HCT116 (cell line): Measurements from ENCODE around the gene KREMEN2. TPM values are rescaled to one million over a fixed set of nuclear protein-coding genes. Genes with fewer than 3 reads are reported as not detected.

Experiments used
- ATAC-seq: fragments of 200-7000 bp; cut with Tn5 transposase; 2 replicates; pipeline ENCODE4 v1.9.1; 2020; ENCODE audit warnings: mild to moderate bottlenecking, moderate library complexity
- BruUV-seq: library from RNA; stranded (reverse); fragments of 400-500 nt; replicated peaks from 2 replicates; lab custom pipeline; 2021; lab: Mats Ljungman, UMichigan
- CTCF ChIA-PET: fragments of 300-600 bp; sonication (Branson Sonifier 250); formaldehyde crosslinking; loops from one replicate; lab custom pipeline; 2021; ENCODE audit warnings: antibody characterized with exemption; lab: Charles Lee
- POLR2A ChIA-PET: fragments of 300-600, 350-600 bp; sonication (Branson Sonifier 250); formaldehyde crosslinking; loops from one replicate; lab custom pipeline; 2021; ENCODE audit warnings: antibody characterized with exemption; lab: Charles Lee
- RAD21 ChIA-PET, 2 experiments: fragments of 300-600 bp; sonication (Branson Sonifier 250); formaldehyde crosslinking; loops; one replicate each; lab custom pipeline; 2023; ENCODE audit warnings: low total read pairs in 2 of 2; ENCODE audit not compliant: uncharacterized antibody in 2 of 2, unreplicated experiment in 2 of 2, low non-redundant PET in 1 of 2; lab: Charles Lee
- DNase-seq: peaks from one replicate; pipeline ENCODE4 v3.0.0-alpha.2; 2010; ENCODE audit warnings: low read depth, low spot score
- H2AFZ ChIP-seq: fragments of 200-600 bp; shearing (Covaris generic), sonication (generic); 2 replicates; pipeline ENCODE4 v1.6.1; 2017; ENCODE audit warnings: low read depth, mixed run types, mixed read lengths, antibody characterized with exemption, low read length; ENCODE audit not compliant: poor library complexity, severe bottlenecking
- H3K27ac ChIP-seq: 2 replicates; pipeline ENCODE4 v1.5.1; 2012; ENCODE audit warnings: low read depth, low read length
- H3K27me3 ChIP-seq: fragments of 200-600 bp; sonication (generic); 2 replicates; pipeline ENCODE4 v1.6.1; 2016; ENCODE audit warnings: mixed run types, low read length, mixed read lengths; ENCODE audit not compliant: insufficient read depth
- H3K36me3 ChIP-seq, 2 experiments: fragments of 200-500 bp in 1 of 2; fragments of 200-600 bp in 1 of 2; sonication (Bioruptor generic) in 1 of 2; sonication (generic) in 1 of 2; 2 replicates each; pipeline versions ENCODE4 v1.5.1 to v1.6.1; 2014 to 2016; ENCODE audit warnings: low read length in 2 of 2, inconsistent platforms in 1 of 2, mixed read lengths in 1 of 2, mixed run types in 1 of 2; ENCODE audit not compliant: insufficient read depth in 2 of 2, control insufficient read depth in 1 of 2
- H3K4me1 ChIP-seq, 2 experiments: fragments of 200-600 bp in 1 of 2; sonication (generic) in 1 of 2; 2 replicates each; pipeline versions ENCODE4 v1.5.1 to v1.6.1; 2012 to 2017; ENCODE audit warnings: low read length in 2 of 2, inconsistent platforms in 1 of 2, mild to moderate bottlenecking in 1 of 2, mixed read lengths in 1 of 2, mixed run types in 1 of 2, moderate library complexity in 1 of 2; ENCODE audit not compliant: insufficient read depth in 2 of 2, control insufficient read depth in 1 of 2
- H3K4me2 ChIP-seq: fragments of 200-600 bp; sonication (generic); 2 replicates; pipeline ENCODE4 v1.6.1; 2017; ENCODE audit warnings: mixed run types, low read length, mixed read lengths
- H3K4me3 ChIP-seq, 2 experiments: fragments of 200-600 bp in 1 of 2; sonication (generic) in 1 of 2; replicated peaks in 1 of 2; 2 replicates each; pipeline ENCODE4 v1.5.1; 2011 to 2016; ENCODE audit warnings: low read length in 2 of 2, control low read depth in 1 of 2, low read depth in 1 of 2, mild to moderate bottlenecking in 1 of 2, mixed read lengths in 1 of 2, mixed run types in 1 of 2
- H3K79me2 ChIP-seq: fragments of 200-600 bp; sonication (generic); 2 replicates; pipeline ENCODE4 v1.6.1; 2017; ENCODE audit warnings: mild to moderate bottlenecking, mixed run types, low read length, moderate library complexity, mixed read lengths; ENCODE audit not compliant: insufficient read depth
- H3K9ac ChIP-seq: fragments of 200-600 bp; sonication (generic); 2 replicates; pipeline ENCODE4 v1.6.1; 2016; ENCODE audit warnings: low read length, mixed read lengths
- H3K9me2 ChIP-seq: fragments of 200-600 bp; sonication (generic), shearing (Covaris generic); 2 replicates; pipeline ENCODE4 v1.6.1; 2017; ENCODE audit warnings: mixed run types, mild to moderate bottlenecking, moderate library complexity; ENCODE audit not compliant: insufficient read depth
- H3K9me3 ChIP-seq, 2 experiments: fragments of 200-500 bp in 1 of 2; fragments of 200-600 bp in 1 of 2; sonication (Bioruptor generic) in 1 of 2; sonication (generic) in 1 of 2; 2 replicates each; pipeline ENCODE4 v1.6.1; 2014 to 2017; ENCODE audit warnings: low read length in 2 of 2, mixed read lengths in 2 of 2, inconsistent platforms in 1 of 2, low read depth in 1 of 2, mild to moderate bottlenecking in 1 of 2, mixed run types in 1 of 2, moderate library complexity in 1 of 2; ENCODE audit not compliant: control insufficient read depth in 1 of 2, insufficient read depth in 1 of 2
- H4K20me1 ChIP-seq: fragments of 200-600 bp; sonication (generic), shearing (Covaris generic); 2 replicates; pipeline ENCODE4 v1.6.1; 2017; ENCODE audit warnings: mixed run types, mild to moderate bottlenecking, moderate library complexity; ENCODE audit not compliant: insufficient read depth
- CEBPB ChIP-seq: IDR thresholded peaks from 2 replicates; pipeline ENCODE4 v1.6.1; 2012; ENCODE audit warnings: low read depth
- CTCF ChIP-seq, 3 experiments: fragments of 200-600 bp in 1 of 3; sonication (generic) in 1 of 3; IDR thresholded peaks in 2 of 3; conservative IDR thresholded peaks in 1 of 3; 2 replicates each; pipeline ENCODE4 v1.5.1; 2012 to 2017; ENCODE audit warnings: low read depth in 2 of 3, low read length in 2 of 3, antibody characterized with exemption in 1 of 3, borderline replicate concordance in 1 of 3, control low read depth in 1 of 3, mild to moderate bottlenecking in 1 of 3, mixed read lengths in 1 of 3, mixed run types in 1 of 3, moderate library complexity in 1 of 3; ENCODE audit not compliant: insufficient read depth in 1 of 3
- EGR1 ChIP-seq: IDR thresholded peaks from 2 replicates; pipeline ENCODE4 v1.6.1; 2012; ENCODE audit warnings: low read depth
- ELF1 ChIP-seq: IDR thresholded peaks from 2 replicates; pipeline ENCODE4 v1.6.1; 2012; ENCODE audit warnings: low read depth, borderline replicate concordance
- EZH2 ChIP-seq: fragments of 200-600 bp; sonication (generic); IDR thresholded peaks from 2 replicates; pipeline ENCODE4 v1.6.1; 2017; ENCODE audit warnings: antibody characterized with exemption, mixed run types
- JUND ChIP-seq: IDR thresholded peaks from 2 replicates; pipeline ENCODE4 v1.6.1; 2012
- POLR2A ChIP-seq: IDR thresholded peaks from 2 replicates; pipeline ENCODE4 v1.7.0; 2011; ENCODE audit warnings: borderline replicate concordance; ENCODE audit not compliant: insufficient read depth, insufficient read length; ENCODE audit errors: extremely low read depth
- SIN3A ChIP-seq: IDR thresholded peaks from 2 replicates; pipeline ENCODE4 v1.6.1; 2012; ENCODE audit warnings: low read depth
- SP1 ChIP-seq: IDR thresholded peaks from 2 replicates; pipeline ENCODE4 v1.6.1; 2012; ENCODE audit warnings: low read depth
- SRF ChIP-seq: IDR thresholded peaks from 2 replicates; pipeline ENCODE4 v1.6.1; 2012; ENCODE audit warnings: low read depth
- YY1 ChIP-seq: IDR thresholded peaks from 2 replicates; pipeline ENCODE4 v1.6.1; 2011; ENCODE audit warnings: low read length, low read depth, moderate library complexity, mild to moderate bottlenecking; ENCODE audit not compliant: insufficient replicate concordance; ENCODE audit errors: extremely low read depth
- ZFX ChIP-seq: fragments of 450-650 bp; IDR thresholded peaks from 2 replicates; pipeline ENCODE4 v1.6.1; 2017
- intact Hi-C: fragments of 100-400 bp; cut with micrococcal nuclease; formaldehyde crosslinking; loops from 2 replicates; pipeline ENCODE4 v1.10.0; 2022
- total RNA-seq: library from RNA; stranded (reverse); gene quantifications from one replicate; pipeline ENCODE4 v1.2.1, GENCODE V29; 2021; ENCODE audit not compliant: unreplicated experiment
- TF ChIP-seq, protein P1 (sequence below): IDR thresholded peaks from 2 replicates; pipeline ENCODE4 v1.6.1; 2012
- TF ChIP-seq, protein P2 (sequence below): IDR thresholded peaks from 2 replicates; pipeline ENCODE4 v1.6.1; 2011; ENCODE audit warnings: mild to moderate bottlenecking, low read length, moderate library complexity; ENCODE audit not compliant: insufficient replicate concordance; ENCODE audit errors: extremely low read depth

Gene KREMEN2
- total RNA-seq, 1 experiment from 2014 or later = 14.1 TPM

DNA sequence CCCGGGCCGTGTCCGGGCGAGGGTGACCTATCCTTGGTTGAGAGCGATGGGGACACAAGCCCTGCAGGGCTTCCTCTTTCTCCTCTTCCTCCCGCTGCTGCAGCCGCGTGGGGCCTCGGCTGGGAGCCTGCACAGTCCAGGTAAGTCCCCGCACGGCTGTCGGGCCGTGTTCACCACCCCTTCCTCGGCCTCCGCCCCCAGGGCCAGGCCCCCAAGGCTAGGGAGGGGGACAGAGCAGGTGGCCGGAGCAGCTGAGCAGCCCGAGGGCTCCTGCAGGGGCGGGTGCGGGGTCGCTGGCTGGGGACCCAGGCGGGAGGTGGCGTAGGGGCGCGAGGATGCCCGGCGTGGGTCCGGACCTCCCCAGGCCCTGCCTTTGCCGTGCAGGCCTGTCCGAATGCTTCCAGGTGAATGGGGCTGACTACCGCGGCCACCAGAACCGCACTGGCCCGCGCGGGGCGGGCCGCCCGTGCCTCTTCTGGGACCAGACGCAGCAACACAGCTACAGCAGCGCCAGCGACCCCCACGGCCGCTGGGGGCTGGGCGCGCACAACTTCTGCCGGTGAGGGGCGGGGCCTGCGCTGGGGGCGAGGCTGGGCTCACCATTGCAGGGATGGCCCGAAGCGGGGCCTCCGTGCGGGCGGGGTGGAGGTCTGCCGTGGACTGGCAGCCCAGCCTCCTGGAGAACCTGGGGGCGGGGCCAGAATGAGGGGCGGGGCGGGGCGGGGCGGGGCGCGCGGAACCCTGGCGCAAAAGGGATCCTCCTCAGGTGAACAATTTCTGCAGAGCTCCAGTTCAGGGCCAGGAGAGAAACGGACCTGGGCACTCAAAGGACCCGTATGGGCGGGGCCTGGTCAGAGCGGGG, 631 bp downstream of the KREMEN2 start:
- Histone ChIP-seq H2AFZ (no peak overlapping the region), H3K27ac (peak overlapping the region; percentile 89), H3K9me3 (no peaks in the 10 kb centered on the region), H3K4me3 (peak overlapping the region; percentile 71 to 83), H3K27me3 (no peaks in the 10 kb centered on the region), H4K20me1 (no peaks in the 10 kb centered on the region), H3K9ac (peak overlapping the region; percentile 88), H3K79me2 (peaks cover under 1% of the 10 kb centered on the region; the same call in 1 of the 2 replicates), H3K36me3 (no peaks in the 10 kb centered on the region), H3K4me2 (peak overlapping the region; percentile 98), H3K9me2 (no peaks in the 10 kb centered on the region), H3K4me1 (peaks cover 19 to 56% of the 10 kb centered on the region in 2 experiments)
- no peak for TF ChIP-seq YY1
- no peak for TF ChIP-seq EZH2
- TF ChIP-seq ZFX = peak; percentile 65; the same call in 1 of the 2 replicates
- no peak for TF ChIP-seq CEBPB
- TF ChIP-seq SRF = no peak
- peak in 1 of 3 experiments; percentile 0; a peak in 1 of 6 replicates for TF ChIP-seq CTCF (IDR thresholded peaks at IDR 0.05 in 2 of 3, conservative IDR thresholded peaks at IDR 0.05 in 1 of 3; ENCODE audit: borderline replicate concordance in 1 of 3, insufficient read depth in 1 of 3, low read depth in 2 of 3, low read length in 2 of 3)
- TF ChIP-seq SP1 = no peak
- TF ChIP-seq, protein P1, sequence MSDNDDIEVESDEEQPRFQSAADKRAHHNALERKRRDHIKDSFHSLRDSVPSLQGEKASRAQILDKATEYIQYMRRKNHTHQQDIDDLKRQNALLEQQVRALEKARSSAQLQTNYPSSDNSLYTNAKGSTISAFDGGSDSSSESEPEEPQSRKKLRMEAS = no peak
- TF ChIP-seq JUND = no peak
- TF ChIP-seq, protein P2, sequence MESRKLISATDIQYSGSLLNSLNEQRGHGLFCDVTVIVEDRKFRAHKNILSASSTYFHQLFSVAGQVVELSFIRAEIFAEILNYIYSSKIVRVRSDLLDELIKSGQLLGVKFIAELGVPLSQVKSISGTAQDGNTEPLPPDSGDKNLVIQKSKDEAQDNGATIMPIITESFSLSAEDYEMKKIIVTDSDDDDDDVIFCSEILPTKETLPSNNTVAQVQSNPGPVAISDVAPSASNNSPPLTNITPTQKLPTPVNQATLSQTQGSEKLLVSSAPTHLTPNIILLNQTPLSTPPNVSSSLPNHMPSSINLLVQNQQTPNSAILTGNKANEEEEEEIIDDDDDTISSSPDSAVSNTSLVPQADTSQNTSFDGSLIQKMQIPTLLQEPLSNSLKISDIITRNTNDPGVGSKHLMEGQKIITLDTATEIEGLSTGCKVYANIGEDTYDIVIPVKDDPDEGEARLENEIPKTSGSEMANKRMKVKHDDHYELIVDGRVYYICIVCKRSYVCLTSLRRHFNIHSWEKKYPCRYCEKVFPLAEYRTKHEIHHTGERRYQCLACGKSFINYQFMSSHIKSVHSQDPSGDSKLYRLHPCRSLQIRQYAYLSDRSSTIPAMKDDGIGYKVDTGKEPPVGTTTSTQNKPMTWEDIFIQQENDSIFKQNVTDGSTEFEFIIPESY = no peak
- no peak for TF ChIP-seq EGR1
- TF ChIP-seq SIN3A = no peak
- no peak for TF ChIP-seq ELF1
- TF ChIP-seq POLR2A = no peak
- CTCF ChIA-PET = interaction anchor here (0.8 to 1.5 kb wide), 9 partner anchors 16 to 106 kb away, joined by 3 to 5 read pairs (median 3); partner anchors contain the start of genes FLYWCH1 and PRSS22
- RAD21 ChIA-PET = no interaction called here
- POLR2A ChIA-PET = interaction anchor here (0.9 to 4.1 kb wide), 7 partner anchors 8 to 57 kb away, joined by 3 to 29 read pairs (median 4); partner anchors contain the start of genes HCFC1R1, PKMYT1, THOC6 and TNFRSF12A
- BruUV-seq = TSS peak; percentile 89
- intact Hi-C loops = no loop called here
- DNase-seq = peak; percentile 76
- peak; percentile 55 for ATAC-seq
